H9 (cell line): ENCODE results near the gene TMEM163. TPM values are rescaled to one million over a fixed set of nuclear protein-coding genes. Genes with fewer than 3 reads are reported as not detected.

Experiments used
- DNase-seq: peaks from one replicate; pipeline ENCODE4 v3.0.0-alpha.2; 2017
- H2AFZ ChIP-seq: one replicate; pipeline ENCODE4 v1.6.1; 2013; ENCODE audit warnings: mild to moderate bottlenecking, low read length, control low read depth, moderate library complexity
- H2AK5ac ChIP-seq: 2 replicates; pipeline ENCODE4 v1.6.1; 2013; ENCODE audit warnings: low read length, control low read depth, mixed read lengths; ENCODE audit not compliant: insufficient read length
- H2BK120ac ChIP-seq: one replicate; pipeline ENCODE4 v1.6.1; 2013; ENCODE audit warnings: low read depth, mild to moderate bottlenecking, low read length, control low read depth, inconsistent platforms; ENCODE audit not compliant: poor library complexity, severe bottlenecking
- H2BK12ac ChIP-seq: 2 replicates; pipeline ENCODE4 v1.6.1; 2013; ENCODE audit warnings: low read length, control low read depth, mixed read lengths, low read depth; ENCODE audit not compliant: insufficient read length
- H2BK15ac ChIP-seq: 2 replicates; pipeline ENCODE4 v1.6.1; 2013; ENCODE audit warnings: low read depth, low read length, control low read depth
- H2BK20ac ChIP-seq: one replicate; pipeline ENCODE4 v1.6.1; 2013; ENCODE audit warnings: low read depth, mild to moderate bottlenecking, low read length, control low read depth, inconsistent platforms; ENCODE audit not compliant: poor library complexity, severe bottlenecking
- H2BK5ac ChIP-seq: 2 replicates; pipeline ENCODE4 v1.6.1; 2013; ENCODE audit warnings: low read length, control low read depth, mixed read lengths; ENCODE audit not compliant: insufficient read length
- H3K14ac ChIP-seq: 2 replicates; pipeline ENCODE4 v1.6.1; 2013; ENCODE audit warnings: low read length, control low read depth; ENCODE audit not compliant: insufficient read depth
- H3K18ac ChIP-seq: 2 replicates; pipeline ENCODE4 v1.6.1; 2013; ENCODE audit warnings: low read depth, mild to moderate bottlenecking, mixed read lengths, low read length, control low read depth; ENCODE audit not compliant: insufficient read length
- H3K23ac ChIP-seq: 2 replicates; pipeline ENCODE4 v1.6.1; 2013; ENCODE audit warnings: low read length, control low read depth, mixed read lengths, low read depth; ENCODE audit not compliant: insufficient read length
- H3K23me2 ChIP-seq: 2 replicates; pipeline ENCODE4 v1.6.1; 2013; ENCODE audit warnings: low read depth, mild to moderate bottlenecking, mixed read lengths, low read length, control low read depth; ENCODE audit not compliant: insufficient read length, poor library complexity, severe bottlenecking
- H3K27ac ChIP-seq: 2 replicates; pipeline ENCODE4 v1.5.1; 2013; ENCODE audit warnings: low read length, control low read depth, mixed read lengths, low read depth; ENCODE audit not compliant: insufficient read length
- H3K27me3 ChIP-seq: 2 replicates; pipeline ENCODE4 v1.6.1; 2013; ENCODE audit warnings: low read length, control low read depth, inconsistent platforms; ENCODE audit not compliant: insufficient read depth
- H3K4ac ChIP-seq: 2 replicates; pipeline ENCODE4 v1.6.1; 2013; ENCODE audit warnings: low read depth, mild to moderate bottlenecking, control low read depth, inconsistent platforms, low read length, moderate library complexity
- H3K4me1 ChIP-seq: 2 replicates; pipeline ENCODE4 v1.6.1; 2013; ENCODE audit warnings: low read length, control low read depth, inconsistent platforms; ENCODE audit not compliant: insufficient read depth
- H3K4me2 ChIP-seq: 2 replicates; pipeline ENCODE4 v1.6.1; 2013; ENCODE audit warnings: low read length, control low read depth, mixed read lengths; ENCODE audit not compliant: insufficient read length, insufficient read depth
- H3K56ac ChIP-seq: 2 replicates; pipeline ENCODE4 v1.6.1; 2013; ENCODE audit warnings: low read depth, mild to moderate bottlenecking, mixed read lengths, low read length, control low read depth; ENCODE audit not compliant: insufficient read length
- H3K79me1 ChIP-seq: 2 replicates; pipeline ENCODE4 v1.6.1; 2013; ENCODE audit warnings: low read depth, mild to moderate bottlenecking, moderate library complexity, low read length, control low read depth, inconsistent platforms; ENCODE audit not compliant: insufficient read depth, poor library complexity, severe bottlenecking
- H3K79me2 ChIP-seq: 2 replicates; pipeline ENCODE4 v1.6.1; 2013; ENCODE audit warnings: low read length, control low read depth, inconsistent platforms; ENCODE audit not compliant: insufficient read depth
- H3K9ac ChIP-seq: 2 replicates; pipeline ENCODE4 v1.6.1; 2013; ENCODE audit warnings: low read length, control low read depth, mixed read lengths; ENCODE audit not compliant: insufficient read length; ENCODE audit errors: extremely low read depth
- H3K9me3 ChIP-seq: one replicate; pipeline ENCODE4 v1.6.1; 2013; ENCODE audit warnings: low read depth, low read length, inconsistent platforms; ENCODE audit not compliant: control insufficient read depth
- H3T11ph ChIP-seq: one replicate; pipeline ENCODE4 v1.6.1; 2013; ENCODE audit warnings: mild to moderate bottlenecking, low read length, control low read depth, inconsistent platforms
- H4K20me1 ChIP-seq: one replicate; pipeline ENCODE4 v1.6.1; 2013; ENCODE audit not compliant: control insufficient read depth, insufficient read length, insufficient read depth
- H4K5ac ChIP-seq: 2 replicates; pipeline ENCODE4 v1.6.1; 2013; ENCODE audit warnings: low read depth, mild to moderate bottlenecking, mixed read lengths, low read length, control low read depth; ENCODE audit not compliant: insufficient read length
- H4K8ac ChIP-seq: replicated peaks from 2 replicates; pipeline ENCODE4 v1.6.1; 2013; ENCODE audit warnings: low read length, control low read depth, mixed read lengths, low read depth; ENCODE audit not compliant: insufficient read length
- H4K91ac ChIP-seq: 2 replicates; pipeline ENCODE4 v1.6.1; 2013; ENCODE audit warnings: low read depth, mild to moderate bottlenecking, moderate library complexity, mixed read lengths, low read length, control low read depth; ENCODE audit not compliant: insufficient read length
- H3K27ac Mint-ChIP-seq, 3 experiments: 2 replicates in 2 of 3; 3 replicates in 1 of 3; pipeline ENCODE4 v1.8.0; 2020 to 2021; ENCODE audit warnings: mixed read lengths in 3 of 3, mild to moderate bottlenecking in 1 of 3, moderate library complexity in 1 of 3
- H3K27me3 Mint-ChIP-seq: 2 replicates; pipeline ENCODE4 v1.8.0; 2021; ENCODE audit warnings: low read depth, mild to moderate bottlenecking, moderate library complexity, mixed read lengths
- H3K36me3 Mint-ChIP-seq, 3 experiments: 2 replicates in 2 of 3; 3 replicates in 1 of 3; pipeline ENCODE4 v1.8.0; 2020 to 2021; ENCODE audit warnings: low read depth in 3 of 3, mixed read lengths in 3 of 3; ENCODE audit not compliant: insufficient read depth in 1 of 3
- H3K4me1 Mint-ChIP-seq, 2 experiments: 2 replicates each; pipeline ENCODE4 v1.8.0; 2020; ENCODE audit warnings: mixed read lengths in 2 of 2
- H3K4me3 Mint-ChIP-seq, 2 experiments: 2 replicates in 1 of 2; 3 replicates in 1 of 2; pipeline ENCODE4 v1.8.0; 2020 to 2021; ENCODE audit warnings: mild to moderate bottlenecking in 2 of 2, mixed read lengths in 2 of 2, moderate library complexity in 1 of 2
- H3K9me3 Mint-ChIP-seq, 2 experiments: 2 replicates in 1 of 2; 3 replicates in 1 of 2; pipeline ENCODE4 v1.8.0; 2020; ENCODE audit warnings: mild to moderate bottlenecking in 2 of 2, mixed read lengths in 2 of 2, moderate library complexity in 1 of 2
- CTCF ChIP-seq: fragments of 200-600 bp; sonication (generic); conservative IDR thresholded peaks from 3 replicates; pipeline ENCODE4 v1.8.0; 2021; ENCODE audit warnings: antibody characterized with exemption, mild to moderate bottlenecking
- WGBS: extraction: QIAGEN DNeasy Blood & Tissue Kit; methylation state at CpG from one replicate; pipeline ENCODE4 v1.1.7; 2013; ENCODE audit warnings: missing lambda C conversion rate, low lambda C conversion rate, mixed read lengths; ENCODE audit not compliant: insufficient read length; ENCODE audit errors: extremely low coverage; 5-methylcytosine and 5-hydroxymethylcytosine counted together
- total RNA-seq: library from RNA; stranded (reverse); gene quantifications from 2 replicates; pipeline ENCODE4 v1.2.1, GENCODE V29; 2021

The TMEM163 gene
- total RNA-seq, 1 experiment from 2014 or later, result 0.39 TPM

DNA sequence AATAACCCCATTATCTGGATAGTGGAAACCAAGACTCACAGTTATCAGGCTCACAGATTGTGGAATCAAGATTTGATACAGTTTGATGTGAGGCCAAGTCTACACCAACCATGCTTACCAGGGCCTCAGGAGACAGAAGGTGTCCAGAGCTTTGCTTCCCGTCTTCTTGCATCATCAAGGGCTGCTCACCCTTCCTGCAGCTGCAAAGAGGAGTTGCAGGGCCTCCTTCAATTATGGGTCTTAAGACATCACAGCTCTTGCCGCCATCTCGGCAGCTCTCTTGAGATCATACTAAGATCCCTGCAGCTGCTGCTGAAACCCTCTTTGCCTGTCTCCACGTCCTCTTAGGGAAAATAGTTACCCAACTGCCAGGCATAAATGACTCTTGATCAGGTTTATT, 288.9 kb downstream of the TMEM163 start:
- Histone ChIP-seq H2BK15ac (no peak overlapping the region), H3K4me1 (peaks cover 2% of the 10 kb centered on the region; the same call in 1 of the 2 replicates), H4K5ac (no peak overlapping the region), H2BK12ac (no peak overlapping the region), H3K79me1 (no peaks in the 10 kb centered on the region), H4K20me1 (peaks cover 2% of the 10 kb centered on the region), H2AK5ac (no peak overlapping the region), H2BK5ac (no peak overlapping the region), H3K14ac (no peak overlapping the region), H3K18ac (no peak overlapping the region), H3T11ph (no peak overlapping the region), H4K91ac (no peak overlapping the region), H3K27me3 (peaks cover 13% of the 10 kb centered on the region), H2BK120ac (no peak overlapping the region), H3K4ac (no peak overlapping the region), H3K79me2 (no peaks in the 10 kb centered on the region), H2AFZ (no peak overlapping the region), H3K9me3 (no peaks in the 10 kb centered on the region), H3K56ac (no peak overlapping the region), H2BK20ac (no peak overlapping the region), H3K23ac (no peak overlapping the region), H4K8ac (no peak overlapping the region), H3K27ac (no peak overlapping the region), H3K9ac (no peak overlapping the region), H3K23me2 (no peaks in the 10 kb centered on the region), H3K4me2 (no peak overlapping the region)
- H3K4me3 Mint-ChIP-seq, result no peak overlapping the region
- peaks cover 15 to 24% of the 10 kb centered on the region in 2 experiments for H3K4me1 Mint-ChIP-seq
- no peak for TF ChIP-seq CTCF
- DNase-seq, result no peak
- no peaks in the 10 kb centered on the region for H3K9me3 Mint-ChIP-seq
- WGBS, result no CpG with 5 or more reads among the region's 4 CpGs
- peaks cover 0 to 24% (median 10%) of the 10 kb centered on the region in 3 experiments; a peak in 5 of 7 replicates for H3K36me3 Mint-ChIP-seq
- H3K27me3 Mint-ChIP-seq, result peaks cover 75% of the 10 kb centered on the region
- no peak overlapping the region for H3K27ac Mint-ChIP-seq
